GM12878 (cell line): Measurements from ENCODE around the gene SLC16A9.

Experiments used
- CEBPB ChIP-seq, 2 experiments: fragments of 150-350 bp in 1 of 2; IDR thresholded peaks; 2 replicates each; pipeline ENCODE4 v1.6.1; 2012 to 2014; ENCODE audit warnings: low read depth in 2 of 2, low read length in 2 of 2, borderline replicate concordance in 1 of 2, inconsistent platforms in 1 of 2
- EP300 ChIP-seq, 2 experiments: fragments of 150-350 bp in 1 of 2; IDR thresholded peaks; 2 replicates each; pipeline ENCODE4 v1.6.1; 2011 to 2012; ENCODE audit warnings: low read depth in 2 of 2, low read length in 2 of 2, borderline replicate concordance in 1 of 2, improper control_type of control experiment in 1 of 2, inconsistent platforms in 1 of 2; ENCODE audit not compliant: control insufficient read depth in 1 of 2
- KDM1A ChIP-seq: fragments of 200-600 bp; sonication (generic); IDR thresholded peaks from 2 replicates; pipeline ENCODE4 v1.6.1; 2016; ENCODE audit warnings: borderline replicate concordance
- RFX5 ChIP-seq: IDR thresholded peaks from 2 replicates; pipeline ENCODE4 v1.6.1; 2011; ENCODE audit warnings: low read depth, low read length, improper control_type of control experiment
- SIN3A ChIP-seq: IDR thresholded peaks from 2 replicates; pipeline ENCODE4 v1.6.1; 2012; ENCODE audit warnings: low read depth, low read length, improper control_type of control experiment
- TF ChIP-seq, protein P1 (sequence below), 3 experiments: IDR thresholded peaks in 2 of 3; conservative IDR thresholded peaks in 1 of 3; 2 replicates each; pipeline ENCODE4 v1.5.1; 2011; ENCODE audit warnings: low read depth in 3 of 3, low read length in 3 of 3, mild to moderate bottlenecking in 3 of 3, control low read depth in 2 of 3, moderate library complexity in 2 of 3, inconsistent platforms in 1 of 3, mixed read lengths in 1 of 3; ENCODE audit not compliant: control insufficient read depth in 2 of 3, insufficient read depth in 1 of 3; ENCODE audit errors: extremely low read depth in 1 of 3

- TF ChIP-seq, protein P1, sequence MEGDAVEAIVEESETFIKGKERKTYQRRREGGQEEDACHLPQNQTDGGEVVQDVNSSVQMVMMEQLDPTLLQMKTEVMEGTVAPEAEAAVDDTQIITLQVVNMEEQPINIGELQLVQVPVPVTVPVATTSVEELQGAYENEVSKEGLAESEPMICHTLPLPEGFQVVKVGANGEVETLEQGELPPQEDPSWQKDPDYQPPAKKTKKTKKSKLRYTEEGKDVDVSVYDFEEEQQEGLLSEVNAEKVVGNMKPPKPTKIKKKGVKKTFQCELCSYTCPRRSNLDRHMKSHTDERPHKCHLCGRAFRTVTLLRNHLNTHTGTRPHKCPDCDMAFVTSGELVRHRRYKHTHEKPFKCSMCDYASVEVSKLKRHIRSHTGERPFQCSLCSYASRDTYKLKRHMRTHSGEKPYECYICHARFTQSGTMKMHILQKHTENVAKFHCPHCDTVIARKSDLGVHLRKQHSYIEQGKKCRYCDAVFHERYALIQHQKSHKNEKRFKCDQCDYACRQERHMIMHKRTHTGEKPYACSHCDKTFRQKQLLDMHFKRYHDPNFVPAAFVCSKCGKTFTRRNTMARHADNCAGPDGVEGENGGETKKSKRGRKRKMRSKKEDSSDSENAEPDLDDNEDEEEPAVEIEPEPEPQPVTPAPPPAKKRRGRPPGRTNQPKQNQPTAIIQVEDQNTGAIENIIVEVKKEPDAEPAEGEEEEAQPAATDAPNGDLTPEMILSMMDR (IDR thresholded peaks at IDR 0.05 in 2 of 3, conservative IDR thresholded peaks at IDR 0.05 in 1 of 3; ENCODE audit: control insufficient read depth in 2 of 3, extremely low read depth in 1 of 3, insufficient read depth in 1 of 3, low read depth in 3 of 3, low read length in 3 of 3), result no peak
- TF ChIP-seq KDM1A, result no peak
- no peak for TF ChIP-seq RFX5
- TF ChIP-seq SIN3A, result no peak
- TF ChIP-seq CEBPB (IDR thresholded peaks at IDR 0.05; ENCODE audit: borderline replicate concordance in 1 of 2, low read depth in 2 of 2, low read length in 2 of 2), result no peak
- TF ChIP-seq EP300 (IDR thresholded peaks at IDR 0.05; ENCODE audit: borderline replicate concordance in 1 of 2, control insufficient read depth in 1 of 2, low read depth in 2 of 2, low read length in 2 of 2), result no peak
Observed at GRCh38 chr10:59718257-59718656, 8.6 kb upstream of the SLC16A9 start.
